Activated CD8-positive, alpha-beta memory T cell treated with anti-CD3 and anti-CD28 coated beads, Interleukin-2, amount 50 U/mL, for 48 hours (primary cell): ENCODE measurements around the gene ADAM10.
"Not testable (repeated sequence)": the region's sequence is repeated elsewhere in the genome, so short reads cannot be mapped to it uniquely, and the experiment has no call there.

Source experiments
- DNase-seq: peaks from one replicate; pipeline ENCODE4 v3.0.0-alpha.2; 2020

Gene ADAM10

DNA sequence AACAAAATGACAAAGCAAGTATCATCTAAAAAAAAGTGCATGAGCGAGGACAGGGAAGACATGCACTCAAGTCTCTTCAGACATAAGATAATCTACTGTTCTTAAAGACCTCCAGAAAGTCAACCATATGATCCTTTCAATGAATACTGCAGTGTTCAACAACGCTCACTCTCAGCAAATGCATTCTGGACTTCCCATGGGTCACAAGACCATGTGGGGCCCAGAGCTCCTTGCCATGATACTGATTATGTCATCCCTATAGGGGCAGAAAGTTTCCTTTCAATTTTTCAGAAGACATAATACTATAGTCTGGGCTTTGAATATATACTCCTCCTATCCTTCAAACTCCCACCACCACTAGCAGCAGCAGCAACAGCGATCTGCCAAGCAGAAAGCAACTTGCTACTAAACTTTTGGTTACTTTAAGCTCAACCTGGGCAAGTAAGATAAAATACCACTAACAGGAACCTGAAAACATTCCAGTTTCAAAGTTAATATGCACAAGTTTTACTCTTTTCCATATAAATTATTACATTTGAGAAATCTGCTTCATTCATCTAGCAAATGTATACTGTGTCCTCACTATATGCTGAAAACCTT, 143.5 kb downstream of the ADAM10 start:
- DNase-seq, result no peak

GRCh38 chr15:58604455-58604923, 145.0 kb downstream of the ADAM10 start:
- no peak for DNase-seq

DNA sequence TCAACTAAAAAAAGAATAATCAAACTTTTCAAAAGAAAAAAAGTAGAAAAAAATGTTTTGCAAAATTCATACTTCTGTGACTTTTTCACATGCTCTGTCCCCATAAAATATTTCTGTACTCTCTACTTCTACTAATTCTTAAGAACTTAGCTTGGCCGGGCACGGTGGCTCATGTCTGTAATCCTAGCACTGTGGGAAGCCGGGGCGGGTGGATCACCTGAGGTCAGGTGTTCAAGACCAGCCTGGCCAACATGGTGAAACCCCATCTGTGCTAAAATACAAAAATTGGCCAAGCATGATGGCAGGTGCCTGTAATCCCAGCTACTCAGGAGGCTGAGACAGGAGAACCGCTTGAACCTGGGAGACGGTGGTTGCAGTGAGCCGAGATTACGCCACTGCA, 145.6 kb downstream of the ADAM10 start:
- not testable (repeated sequence) for DNase-seq

- DNase-seq, result no peak
These were observed 146.7 kb downstream of the ADAM10 start for GRCh38 chr15:58602823-58603222.

DNA sequence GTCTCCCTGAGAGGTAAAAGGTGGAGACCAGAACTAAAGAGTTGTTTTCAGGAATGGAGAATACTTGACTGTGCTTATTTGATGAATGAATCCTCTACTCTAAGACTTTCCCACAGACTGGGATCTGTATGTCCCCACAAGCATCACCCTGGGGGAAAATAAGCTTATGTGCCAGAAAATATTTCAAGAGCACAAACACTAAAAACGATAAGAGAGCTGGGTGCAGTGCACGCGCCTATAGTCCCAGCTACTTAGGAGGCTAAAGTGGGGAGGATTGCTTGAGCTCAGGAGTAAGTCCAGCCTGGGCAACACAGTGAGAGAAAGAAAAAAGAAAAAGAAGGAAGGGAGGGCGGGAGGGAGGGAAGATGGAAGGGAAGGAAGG, 150.7 kb downstream of the ADAM10 start:
- no peak for DNase-seq

- no peak for DNase-seq
These were observed 151.3 kb downstream of the ADAM10 start for GRCh38 chr15:58597943-58598828.

DNA sequence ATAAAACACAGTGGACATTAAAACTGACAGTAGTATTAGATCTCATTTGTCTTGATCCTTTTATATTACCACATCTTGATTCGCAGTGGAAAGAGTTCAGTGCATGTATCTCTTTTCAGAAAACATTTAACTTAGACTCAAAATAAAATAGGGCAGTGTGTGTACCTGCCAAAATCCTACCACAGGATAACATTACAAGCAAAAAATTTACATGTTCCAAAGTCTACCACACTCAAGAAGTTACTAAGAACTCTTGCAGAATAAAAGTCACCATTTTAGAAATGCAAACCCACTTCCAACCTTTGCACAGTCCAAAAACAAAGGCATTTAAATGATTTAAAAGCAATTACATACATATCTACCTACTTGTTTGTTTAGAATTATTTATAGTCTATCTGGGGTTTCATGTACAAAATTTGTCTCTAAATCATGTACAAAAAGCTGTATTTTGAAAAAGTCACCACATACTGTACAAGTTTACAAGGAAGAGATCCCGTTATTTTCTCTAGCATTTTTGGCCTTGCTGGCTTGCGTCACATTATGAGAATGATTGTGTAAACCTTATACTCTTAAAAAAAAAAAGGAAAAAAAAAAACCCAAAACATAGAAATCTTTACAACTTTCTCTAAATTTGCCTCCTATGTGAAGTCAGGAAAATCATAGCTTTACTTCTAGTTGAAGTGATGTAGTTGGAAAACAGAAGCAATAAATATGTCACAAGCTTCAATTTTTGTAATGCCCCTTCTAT, 153.8 kb downstream of the ADAM10 start:
- no peak for DNase-seq

DNA sequence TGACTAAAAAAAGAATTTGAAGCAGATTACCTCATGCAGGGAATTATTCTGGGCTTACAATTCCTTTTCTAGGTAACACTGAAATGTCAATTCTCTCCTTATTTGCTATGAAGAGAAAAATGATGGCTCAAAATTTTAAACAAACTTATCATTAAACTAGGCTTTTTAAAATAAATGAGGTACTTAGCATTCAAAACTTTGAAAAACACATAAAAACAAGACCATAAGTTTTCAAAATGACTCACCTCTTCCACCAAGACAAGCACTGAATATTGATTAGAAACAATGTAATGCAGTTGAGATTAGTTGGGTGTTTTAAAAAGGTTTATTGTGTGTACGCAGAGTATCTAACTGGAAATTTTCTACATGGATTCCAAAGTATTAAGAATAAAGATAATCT, 154.6 kb downstream of the ADAM10 start:
- DNase-seq, result no peak

DNA sequence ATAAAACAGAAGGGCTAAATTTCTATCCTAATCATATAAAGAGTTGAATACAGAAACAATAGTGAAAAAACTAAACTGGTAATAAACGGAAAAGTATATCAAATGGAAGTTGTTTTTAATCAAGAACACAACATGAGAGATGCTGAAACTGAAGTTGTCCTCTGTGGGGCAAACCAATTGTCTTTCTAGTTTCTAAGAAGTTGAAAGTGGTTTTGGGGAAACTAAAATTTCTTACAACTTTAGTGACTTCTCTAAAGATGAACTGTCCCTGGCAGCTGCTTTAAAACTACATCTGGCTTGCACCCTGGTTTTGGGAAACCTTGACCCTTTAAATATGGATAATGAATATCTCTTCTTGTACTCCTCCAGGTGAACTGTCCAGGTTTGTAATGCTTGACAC, 155.6 kb downstream of the ADAM10 start:
- DNase-seq, result no peak

DNA sequence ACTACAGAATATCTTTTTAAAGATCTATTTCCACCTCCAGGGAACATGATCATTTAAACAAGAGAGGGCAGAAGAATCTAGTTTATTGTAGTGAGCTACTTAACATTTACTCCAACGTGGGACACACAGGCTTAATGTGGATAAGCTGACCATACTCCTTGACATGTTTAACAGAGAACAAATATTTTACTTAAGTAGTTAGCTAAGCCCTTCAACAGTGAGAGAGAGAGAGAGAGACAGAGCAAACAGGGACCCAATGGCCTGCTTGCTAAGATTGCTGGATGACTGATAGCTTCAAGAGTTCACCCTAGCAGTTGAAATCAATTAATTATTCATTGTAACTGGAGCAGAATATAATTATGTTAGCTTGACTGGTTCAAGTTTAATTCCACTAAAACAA, 158.6 kb downstream of the ADAM10 start:
- no peak for DNase-seq

GRCh38 chr15:58590236-58590635, 159.3 kb downstream of the ADAM10 start:
- no peak for DNase-seq

DNA sequence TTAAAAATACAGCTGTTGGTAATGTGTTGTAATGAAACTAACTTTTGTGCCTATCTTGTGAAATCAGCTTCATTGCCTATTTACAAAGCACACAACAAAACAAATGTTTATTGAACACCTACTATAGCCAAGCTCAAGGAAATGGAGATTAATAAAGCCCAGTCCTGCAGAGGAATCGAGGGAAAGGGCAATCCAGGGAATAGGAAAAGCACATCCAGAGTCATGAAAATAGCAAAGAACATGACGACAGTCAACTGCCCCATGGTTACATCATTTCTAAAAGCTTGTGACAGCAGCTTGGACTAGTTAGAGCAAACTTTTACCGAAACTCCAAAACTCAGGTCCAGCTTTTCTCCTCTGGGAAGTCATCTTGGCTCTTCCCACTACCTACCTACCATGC, 160.5 kb downstream of the ADAM10 start:
- DNase-seq, result no peak

DNA sequence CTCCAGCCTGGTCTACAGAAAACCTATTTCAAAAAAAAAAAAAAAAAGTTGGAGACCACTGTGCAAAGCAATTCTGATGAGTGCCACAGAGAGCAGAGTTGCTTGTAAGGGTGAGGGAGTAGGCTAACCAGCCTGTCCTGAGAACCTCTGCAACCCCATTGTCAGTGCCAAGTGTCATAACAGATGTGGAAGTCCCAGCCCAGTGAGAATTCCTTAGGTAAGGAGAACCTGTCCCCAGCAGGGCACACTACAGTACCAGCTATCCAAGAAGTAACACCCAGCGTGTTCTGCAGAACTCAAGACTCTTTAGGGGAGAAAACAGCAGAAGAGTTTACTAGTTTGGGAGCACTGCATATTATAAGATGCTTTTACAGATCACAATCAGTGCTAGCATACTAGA, 161.4 kb downstream of the ADAM10 start:
- no peak for DNase-seq

- DNase-seq, result no peak
These were observed 162.0 kb downstream of the ADAM10 start for GRCh38 chr15:58587486-58587885.

GRCh38 chr15:58585693-58586443, 163.6 kb downstream of the ADAM10 start:
- no peak for DNase-seq

- DNase-seq, result no peak
These were observed 164.6 kb downstream of the ADAM10 start for GRCh38 chr15:58584789-58585461.

- DNase-seq, result no peak
These were observed 166.2 kb downstream of the ADAM10 start for GRCh38 chr15:58583171-58583908.

DNA sequence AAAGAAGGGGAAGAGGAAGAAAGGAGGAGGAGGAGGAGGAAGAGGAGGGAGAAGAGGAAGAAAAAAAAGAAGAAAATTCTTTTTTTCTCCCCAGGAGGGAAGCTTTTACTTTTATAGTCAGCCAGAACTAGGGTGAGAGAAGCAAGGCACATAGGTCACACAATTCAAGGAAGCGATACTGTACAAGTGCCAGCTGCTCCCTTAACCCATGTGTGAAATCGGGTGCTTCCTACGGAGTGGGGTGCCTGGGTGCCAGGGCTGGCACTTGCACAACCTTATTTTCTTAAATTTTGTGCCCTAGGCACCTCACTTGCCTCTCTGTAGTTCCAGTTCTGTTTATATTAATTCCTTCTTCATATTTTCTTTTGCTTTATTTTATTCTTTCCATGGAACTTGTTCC, 167.3 kb downstream of the ADAM10 start:
- DNase-seq, result no peak

DNA sequence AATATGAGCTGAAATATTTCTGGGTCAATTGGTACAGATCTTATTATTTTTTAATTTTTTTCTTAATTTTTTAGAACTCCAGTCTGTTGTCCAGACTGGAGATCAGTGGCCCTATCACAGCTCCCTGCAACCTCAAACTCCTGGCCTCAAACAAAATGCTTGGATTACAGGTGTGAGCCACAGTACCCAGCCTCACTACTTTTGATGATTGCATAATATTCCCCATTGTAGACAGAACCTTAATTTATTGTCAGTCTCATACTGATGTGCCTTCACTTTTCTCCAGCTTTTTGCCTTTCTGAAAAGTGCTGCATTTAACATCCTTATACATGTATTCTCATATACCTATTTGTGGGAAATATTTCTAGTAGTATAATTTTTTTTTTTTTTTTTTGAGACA, 172.8 kb downstream of the ADAM10 start:
- DNase-seq, result no peak

GRCh38 chr15:58575045-58575786, 174.3 kb downstream of the ADAM10 start:
- no peak for DNase-seq

- DNase-seq, result no peak
These were observed 174.9 kb downstream of the ADAM10 start for GRCh38 chr15:58574631-58575030.
